Amniotic stem cell (primary cell): ENCODE results near the gene CHI3L2.

ENCODE experiments used
- DNase-seq: peaks from one replicate; lab custom pipeline; 2025; lab: John Stamatoyannopoulos, UW

CHI3L2 gene, protein sequence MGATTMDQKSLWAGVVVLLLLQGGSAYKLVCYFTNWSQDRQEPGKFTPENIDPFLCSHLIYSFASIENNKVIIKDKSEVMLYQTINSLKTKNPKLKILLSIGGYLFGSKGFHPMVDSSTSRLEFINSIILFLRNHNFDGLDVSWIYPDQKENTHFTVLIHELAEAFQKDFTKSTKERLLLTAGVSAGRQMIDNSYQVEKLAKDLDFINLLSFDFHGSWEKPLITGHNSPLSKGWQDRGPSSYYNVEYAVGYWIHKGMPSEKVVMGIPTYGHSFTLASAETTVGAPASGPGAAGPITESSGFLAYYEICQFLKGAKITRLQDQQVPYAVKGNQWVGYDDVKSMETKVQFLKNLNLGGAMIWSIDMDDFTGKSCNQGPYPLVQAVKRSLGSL

DNA sequence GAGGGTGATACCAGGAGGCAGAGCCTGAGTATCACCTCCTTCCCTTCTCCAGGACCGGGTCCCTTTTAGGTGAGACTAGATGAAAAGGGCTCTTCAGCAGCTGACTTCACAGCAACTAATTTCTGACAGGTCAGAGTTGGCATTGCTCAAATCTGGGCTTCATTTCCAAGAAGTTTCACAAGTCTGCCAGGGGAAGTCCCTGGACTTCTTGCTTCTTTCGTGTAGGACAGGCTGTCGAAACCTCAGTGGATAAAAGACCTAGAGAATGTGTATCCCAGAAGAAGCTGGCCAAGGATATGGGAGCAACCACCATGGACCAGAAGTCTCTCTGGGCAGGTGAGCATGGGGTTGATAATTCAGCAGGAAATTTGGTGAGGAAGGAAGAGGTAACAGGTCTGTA, at the start of gene CHI3L2:
CHI3L2 (plus strand) TSS at position 280 of the 400 bp plus-strand sequence; CDS start at position 297, 17 bp downstream.
- no peak for DNase-seq

DNA sequence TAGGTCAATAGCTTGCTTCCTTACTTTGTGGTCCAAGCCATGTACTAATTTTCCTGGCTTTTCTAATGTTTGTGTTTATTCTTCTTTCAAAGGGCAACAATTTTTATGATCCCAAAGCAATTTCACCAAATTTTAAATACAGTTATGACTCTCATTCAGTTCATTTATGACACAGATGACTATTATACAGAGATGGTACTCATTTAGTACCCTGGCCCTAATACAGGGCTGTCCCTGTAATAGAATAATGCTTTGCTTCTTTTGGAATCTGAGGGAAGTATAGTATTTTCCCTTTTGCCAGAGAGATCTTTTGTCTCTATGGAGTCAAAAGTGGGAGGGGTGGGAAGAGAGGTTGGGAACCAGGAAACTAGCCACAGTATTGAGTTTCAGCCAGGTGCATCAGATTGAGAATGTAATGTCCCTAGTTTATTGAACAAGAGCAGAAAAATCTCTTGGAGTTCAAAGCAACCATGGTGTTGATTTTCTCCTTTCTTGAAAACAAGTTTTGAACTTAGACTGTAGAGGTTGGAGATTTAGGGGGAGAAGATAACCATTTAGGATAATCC, 47.5 kb upstream of the CHI3L2 start:
- DNase-seq: no peak

DNA sequence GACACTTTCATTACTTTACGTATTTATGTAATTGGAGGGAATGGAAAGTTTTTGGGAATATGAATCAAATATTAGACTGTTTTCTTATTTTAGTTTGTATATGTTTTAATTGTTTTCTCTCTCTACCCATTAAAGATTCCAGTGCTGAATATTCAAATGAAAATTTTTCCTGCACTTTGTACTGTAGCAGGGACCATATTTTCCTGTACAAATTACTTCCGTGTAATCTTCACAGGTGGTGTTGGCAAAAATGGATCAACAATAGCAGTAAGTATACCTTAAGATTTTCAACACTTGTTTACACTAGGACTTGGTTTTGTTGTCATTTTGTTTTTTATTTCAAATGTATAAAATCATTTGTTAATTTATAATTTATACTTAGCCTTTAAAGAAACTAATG, 45.5 kb upstream of the CHI3L2 start:
- DNase-seq: no peak

DNA sequence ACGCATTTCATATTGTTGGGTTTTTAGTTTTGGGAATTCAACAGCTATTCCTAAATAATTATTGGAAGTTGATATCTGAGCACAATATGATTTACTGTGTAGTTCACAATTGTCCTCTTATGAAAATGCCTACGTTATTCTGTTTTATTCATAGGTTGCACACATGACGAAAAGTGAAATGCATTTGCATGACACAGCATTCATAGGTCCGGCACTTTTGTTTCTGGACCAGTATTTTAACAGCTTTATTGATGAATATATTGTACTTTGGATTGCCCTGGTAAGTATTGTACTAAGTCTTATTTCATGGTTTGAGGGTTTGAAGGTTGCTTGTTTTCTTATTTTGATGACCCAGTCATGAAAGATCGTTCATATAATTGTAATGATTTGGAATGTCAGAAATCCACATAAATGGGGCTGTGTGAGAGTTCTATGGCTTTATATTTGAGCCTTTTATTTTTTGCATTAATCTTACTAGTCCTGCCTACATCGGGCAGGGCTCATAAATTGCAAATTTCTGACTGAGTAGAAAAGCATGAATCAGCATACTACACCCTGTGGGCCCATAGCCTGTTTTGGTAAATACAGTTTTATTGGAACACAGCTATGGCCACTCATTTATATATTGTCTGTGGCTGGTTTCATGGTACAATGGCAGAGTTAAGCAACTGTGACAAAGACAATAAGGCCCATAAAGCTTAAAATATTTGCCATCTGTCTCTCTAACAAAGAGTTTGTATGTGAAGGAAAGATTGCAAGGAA, 44.0 kb upstream of the CHI3L2 start:
- DNase-seq: no peak

DNA sequence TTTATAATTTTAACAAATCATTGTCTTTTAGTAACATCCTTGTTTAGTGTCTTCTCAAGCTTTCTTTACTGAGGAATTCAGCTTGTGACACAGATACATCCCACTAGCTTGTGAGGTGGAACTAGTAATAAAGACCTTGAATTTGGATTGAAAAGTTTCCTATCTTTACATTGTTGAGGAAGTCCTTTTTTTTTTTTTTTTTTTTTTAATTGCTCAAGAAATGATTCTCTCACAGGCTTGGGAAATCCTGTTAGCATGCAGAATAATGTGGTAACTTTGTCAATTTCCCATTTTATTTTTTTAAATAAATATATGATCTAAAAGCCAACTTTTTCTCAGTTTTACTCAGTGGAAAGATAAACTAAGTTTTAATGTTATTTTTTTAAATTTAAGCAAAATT, 42.9 kb upstream of the CHI3L2 start:
- no peak for DNase-seq

DNA sequence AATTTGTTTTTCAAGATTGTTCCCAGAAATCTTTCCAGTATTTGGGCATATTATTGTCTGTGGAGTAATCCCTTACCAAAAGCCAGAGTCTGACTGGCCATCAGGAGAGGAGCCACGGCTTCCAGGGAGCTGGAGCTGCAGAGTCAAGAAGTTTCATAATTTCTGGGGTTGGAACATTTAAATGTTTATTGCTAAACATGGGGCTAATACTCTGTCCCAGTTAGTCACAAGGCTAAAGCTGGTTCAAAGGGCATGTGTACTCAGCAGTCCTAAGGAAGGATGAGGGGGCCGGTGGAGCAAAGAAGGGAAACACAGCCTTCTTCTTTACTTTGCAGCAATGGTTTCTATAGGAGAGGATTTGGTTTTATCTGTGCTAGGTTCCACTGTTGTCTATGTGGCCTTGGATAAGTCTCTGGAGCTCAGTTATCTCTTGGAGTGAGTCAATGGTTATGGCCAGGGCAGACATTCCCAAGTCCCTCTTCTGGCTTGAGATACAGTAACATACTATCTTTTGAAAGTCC, 36.5 kb upstream of the CHI3L2 start:
- no peak for DNase-seq

DNA sequence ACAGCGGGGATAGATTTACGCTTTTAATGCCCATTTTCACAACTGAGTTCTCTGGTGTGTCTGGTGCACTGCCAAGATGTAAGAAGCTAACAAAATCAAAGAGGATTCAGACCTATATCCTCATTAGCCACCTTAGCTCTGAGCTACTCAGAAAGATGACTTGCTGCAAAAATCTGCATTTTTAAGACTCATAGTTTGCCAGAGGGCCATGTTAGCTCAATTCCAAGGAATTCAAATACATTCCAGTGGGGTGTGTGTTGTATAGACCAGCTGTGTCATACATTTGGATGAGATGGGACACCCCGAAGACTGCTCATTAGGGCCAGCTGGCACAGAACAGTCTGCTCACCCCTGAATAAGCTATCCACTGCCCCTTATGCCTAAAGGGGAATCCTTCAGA, 36.0 kb upstream of the CHI3L2 start:
- DNase-seq: peak; percentile 55

DNA sequence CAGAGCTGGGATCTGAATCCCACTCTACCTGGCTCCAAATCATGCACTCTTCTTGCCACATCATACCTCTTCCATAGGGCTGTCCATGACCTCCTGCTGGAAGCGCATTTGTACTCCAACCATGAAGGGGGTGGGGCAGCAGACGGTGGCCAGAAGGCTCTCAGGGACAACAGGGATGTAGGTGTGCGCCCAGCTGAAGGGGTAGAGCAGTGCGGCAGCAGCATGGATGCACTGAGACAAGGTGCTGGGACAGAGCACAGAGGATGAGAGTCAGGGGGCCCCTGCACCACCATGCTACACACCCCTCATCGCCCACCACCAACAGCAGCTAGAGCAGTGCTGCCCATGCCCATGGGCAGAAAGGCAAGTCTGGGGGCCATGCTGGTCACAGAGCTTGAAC, 35.4 kb upstream of the CHI3L2 start:
- DNase-seq: no peak

DNA sequence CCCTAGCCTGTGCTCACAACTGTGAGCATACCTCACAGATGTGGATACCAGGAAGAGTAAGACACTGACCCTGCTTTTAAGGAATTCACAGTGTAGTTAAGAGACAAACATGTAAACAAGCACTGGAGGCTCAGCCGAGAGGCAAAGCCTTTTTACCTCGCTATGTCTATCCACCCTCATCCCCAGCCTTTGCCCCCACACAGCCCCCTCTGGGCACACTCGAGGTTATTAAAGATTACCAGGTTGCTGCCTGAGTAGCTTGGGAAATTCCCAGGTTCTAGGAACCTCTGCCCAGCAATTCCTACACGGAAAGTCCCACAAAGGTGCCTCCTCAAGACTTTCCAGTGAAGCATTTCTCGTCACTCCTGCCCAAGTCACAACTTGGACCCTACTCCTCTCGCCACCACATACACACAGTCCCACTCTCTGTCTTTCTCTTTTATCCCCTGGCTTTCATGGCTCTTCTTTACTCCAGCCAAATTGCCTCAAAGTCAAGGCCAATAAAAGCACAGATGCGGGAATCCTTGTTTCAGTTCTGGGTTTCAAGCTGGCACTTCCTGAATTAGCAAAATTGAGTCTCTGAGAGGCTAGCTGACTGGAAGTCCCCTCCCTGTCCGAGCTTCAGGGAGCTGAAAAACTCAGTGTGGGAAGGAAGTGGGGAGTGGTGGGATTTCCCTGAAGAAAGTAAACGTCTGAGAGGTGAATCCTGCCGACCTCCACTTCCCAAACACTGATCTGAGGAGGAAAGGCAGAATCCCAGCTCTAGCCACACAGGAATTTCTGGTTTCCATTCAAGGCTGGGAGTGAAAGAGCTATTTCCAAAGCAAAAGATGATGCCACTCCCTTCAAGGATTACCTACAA, 34.6 kb upstream of the CHI3L2 start:
- no peak for DNase-seq

DNA sequence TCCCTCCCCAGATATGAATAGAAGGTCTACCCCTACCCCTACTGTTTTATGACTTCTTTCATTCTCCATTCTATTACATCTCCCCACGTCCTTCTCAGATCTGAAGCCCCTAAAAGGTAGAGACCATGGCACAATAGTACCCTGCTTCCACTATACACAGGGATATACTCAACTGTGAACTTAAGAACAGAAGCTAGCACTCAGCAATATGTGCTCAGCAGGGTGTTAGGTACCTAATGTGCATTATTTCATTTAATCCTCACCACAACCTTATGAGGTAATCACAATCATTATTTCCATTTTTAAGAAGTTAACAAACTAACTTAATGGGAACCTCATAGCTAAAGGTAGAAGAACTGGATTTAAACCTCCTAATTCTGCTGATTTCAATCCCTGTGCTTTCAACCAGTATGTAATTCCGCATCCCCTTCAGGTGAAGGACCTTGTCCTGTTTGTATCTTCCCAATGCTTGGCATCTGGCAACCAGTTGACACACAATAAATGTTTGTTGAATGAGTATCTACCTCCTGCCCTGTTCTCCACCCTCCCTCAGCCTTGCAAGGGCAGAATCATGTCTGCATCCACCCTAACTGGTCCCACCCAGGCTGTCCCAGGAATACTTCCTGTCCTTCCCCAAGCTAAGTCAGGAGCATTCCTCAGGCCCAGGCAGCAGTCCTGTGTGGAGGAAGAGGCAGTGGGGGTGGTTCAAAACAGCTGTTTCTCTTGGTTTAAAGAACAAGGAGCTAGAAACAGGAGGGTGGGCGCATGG, 33.6 kb upstream of the CHI3L2 start:
- DNase-seq: no peak

DNA sequence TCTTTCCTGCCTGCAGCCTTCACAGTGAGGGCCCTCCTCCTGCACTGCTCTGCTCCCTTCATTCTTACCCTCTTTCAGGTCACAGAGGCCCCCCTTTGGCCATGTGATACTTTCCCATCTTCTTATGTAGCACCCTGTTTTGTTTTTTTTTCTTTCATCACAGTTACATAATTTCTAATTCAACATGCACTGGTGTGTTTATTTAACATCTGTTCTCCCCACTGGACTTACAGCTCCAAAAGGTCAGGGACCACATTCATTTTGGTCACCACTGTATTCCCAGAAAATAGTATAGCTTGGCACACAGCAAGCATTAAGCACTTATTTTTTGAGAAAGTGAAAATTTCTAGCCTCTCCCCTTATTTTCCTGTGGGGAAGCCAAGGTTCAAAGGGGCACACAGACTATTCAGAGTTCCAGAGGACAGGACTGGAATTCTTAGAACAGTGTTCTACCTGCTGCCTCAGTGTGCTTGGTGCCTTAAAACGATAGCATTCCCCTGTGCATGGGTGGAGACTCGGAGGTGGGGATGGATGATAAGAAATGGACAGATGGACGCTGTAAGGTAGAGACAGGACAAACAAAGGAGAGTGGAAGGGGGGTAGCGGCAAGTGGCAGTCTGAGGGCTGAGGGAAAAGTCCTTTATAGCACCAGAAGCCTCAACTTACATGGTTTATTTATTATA, 32.4 kb upstream of the CHI3L2 start:
- no peak for DNase-seq

DNA sequence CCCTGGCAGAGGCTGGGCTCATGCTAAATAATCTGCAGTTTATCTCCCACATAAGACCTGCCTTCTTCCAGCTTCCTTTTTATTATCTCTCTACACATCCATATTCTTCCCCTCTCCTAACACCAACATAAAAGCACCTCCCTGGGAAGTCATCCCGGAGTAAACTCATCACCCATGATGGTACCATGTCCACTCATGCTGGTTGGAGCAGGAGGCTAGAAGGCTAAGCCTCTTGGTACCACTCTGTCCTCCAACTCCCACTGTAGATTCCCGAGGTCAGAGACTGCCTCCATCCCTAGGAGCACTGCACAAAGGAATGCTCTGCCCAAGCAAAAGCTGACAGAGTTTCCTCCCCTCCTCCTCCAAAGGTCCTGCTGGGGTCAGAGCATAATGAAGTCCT, 31.3 kb upstream of the CHI3L2 start:
- no peak for DNase-seq

DNA sequence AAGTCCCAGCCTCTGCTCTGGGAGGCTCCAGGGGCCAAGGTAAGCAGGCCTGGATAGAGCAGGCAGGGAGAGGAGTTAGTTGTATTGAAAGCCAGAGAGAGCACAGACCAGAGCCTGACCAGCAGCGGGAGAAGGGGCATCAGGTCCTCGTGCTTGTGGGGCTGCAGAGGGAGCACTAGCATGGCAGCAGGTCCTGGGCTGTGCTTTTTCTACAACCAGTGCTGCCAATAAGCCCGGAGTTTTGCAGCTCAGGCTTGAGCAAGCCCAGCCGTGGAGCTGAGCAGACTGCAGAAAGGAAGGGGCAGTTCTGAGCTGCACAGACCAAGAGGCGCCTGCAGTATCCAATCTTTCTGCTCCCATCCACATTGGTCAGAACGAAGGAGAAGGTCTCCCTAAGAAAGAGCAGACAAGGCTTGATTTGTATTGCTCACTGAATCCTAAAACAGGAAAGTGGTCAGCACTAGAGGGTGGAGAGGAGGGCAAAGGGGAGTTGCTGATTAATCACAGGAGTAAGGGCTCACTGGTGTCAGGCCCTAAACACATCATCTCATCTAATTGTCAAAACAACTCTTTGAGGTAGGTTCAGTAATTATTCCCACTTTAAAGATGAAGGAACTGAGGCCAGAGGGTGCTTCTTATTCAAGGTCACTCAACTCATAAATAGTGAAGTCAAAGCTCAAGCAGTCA, 29.8 kb upstream of the CHI3L2 start:
- no peak for DNase-seq

DNA sequence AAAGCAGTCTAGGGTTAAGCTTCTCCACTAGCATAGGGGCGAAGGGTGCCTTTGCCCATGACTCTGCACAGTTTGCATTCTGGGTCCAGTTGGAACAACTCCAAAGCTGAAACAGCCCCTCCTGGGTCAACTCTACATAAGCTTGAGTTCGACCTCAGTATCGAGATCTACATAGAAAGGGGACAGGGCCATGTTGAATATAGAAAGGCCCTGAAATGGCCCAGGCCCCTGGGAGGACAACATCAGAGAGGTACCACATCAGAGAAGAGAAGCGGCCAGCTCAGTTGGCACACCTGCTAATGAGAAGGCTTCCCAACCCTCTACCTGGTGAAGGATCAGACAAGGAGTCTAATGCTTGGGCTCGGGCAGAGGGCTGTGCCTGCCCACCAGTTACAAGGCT, 28.7 kb upstream of the CHI3L2 start:
- DNase-seq: no peak

DNA sequence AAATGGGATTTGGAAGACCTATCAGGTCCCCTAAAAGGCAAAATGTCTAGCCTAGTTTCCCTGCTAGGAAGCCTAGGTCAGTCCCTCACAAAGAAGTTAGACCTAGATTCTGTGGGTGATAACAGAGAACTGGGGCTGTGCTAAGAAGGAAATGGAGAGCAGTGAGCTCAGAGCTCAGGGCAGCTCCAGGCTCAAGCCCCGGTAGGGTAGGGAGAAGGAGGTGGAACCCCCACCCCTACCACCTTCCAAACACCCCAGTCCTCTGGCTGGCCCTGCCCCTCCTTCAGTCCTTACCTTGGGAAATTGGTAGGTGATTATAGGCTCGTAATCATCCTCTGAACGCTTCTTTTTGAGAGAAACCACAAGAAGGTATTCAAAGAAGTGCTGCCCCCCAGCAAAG, 28.2 kb upstream of the CHI3L2 start:
- DNase-seq: no peak

DNA sequence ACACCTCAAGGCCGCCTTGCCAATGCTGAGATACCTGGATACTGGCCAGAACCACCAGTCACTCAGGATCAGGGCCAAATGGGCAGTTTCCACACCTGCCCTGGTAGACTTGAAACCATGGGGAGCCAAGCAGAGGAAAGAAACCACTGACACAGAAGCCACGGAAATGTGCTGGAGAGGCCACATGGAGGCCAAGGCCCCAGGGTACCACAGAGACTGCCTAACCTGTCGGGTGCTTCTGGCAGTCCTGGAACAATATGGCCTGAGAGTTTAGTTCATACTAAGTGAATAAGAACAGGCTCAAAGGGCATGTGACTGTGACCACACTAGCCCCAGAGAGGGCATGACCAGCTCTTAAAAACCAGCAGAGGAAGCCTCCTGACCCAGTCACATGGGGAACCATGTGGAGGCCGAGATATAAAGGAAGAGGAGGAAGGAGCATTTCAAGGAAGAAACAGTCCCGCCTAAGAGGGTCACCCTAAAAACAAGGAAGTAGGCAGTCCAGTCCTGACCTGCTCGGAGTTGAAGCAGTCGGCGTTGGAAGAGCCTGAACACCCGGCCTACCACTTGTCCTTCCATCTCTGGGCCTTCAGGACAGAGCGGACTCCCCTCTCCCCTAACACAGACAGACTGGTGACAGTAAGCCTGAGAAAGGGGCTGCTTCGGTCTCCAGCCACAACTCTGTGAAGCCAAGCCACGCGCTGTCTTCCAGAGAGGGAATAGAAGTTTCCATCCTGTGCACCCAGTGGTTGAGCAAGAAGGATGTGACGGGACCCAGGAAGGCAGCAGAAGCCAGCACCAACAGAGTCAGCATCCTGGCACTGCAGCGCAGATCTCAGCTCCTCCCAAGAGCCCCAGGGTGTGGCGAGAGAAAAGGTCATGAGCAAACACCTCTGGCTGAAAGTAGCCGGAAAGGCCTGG, 27.4 kb upstream of the CHI3L2 start, which contains the start of gene DENND2D:
DENND2D (minus strand) TSS at position 766 of the 921 bp plus-strand sequence; CDS start at position 579, 187 bp downstream.
- no peak for DNase-seq

DNA sequence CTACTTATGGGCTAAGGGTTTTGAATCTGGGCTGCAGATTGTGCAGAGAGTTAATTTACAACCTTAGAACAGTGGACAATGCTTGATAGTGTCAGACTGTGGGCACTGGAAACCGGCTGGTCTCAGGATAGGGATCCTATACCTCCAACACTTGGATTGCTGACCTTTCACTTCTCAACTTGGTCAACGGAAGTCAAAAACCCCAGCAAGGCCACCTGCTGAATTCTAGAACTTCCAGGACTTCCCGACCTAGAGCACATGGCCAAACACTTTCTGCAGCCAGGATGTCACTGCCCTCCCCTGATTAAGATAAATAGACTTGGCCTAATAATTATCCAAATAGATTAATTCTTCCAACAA, 26.7 kb upstream of the CHI3L2 start:
- DNase-seq: no peak

DNA sequence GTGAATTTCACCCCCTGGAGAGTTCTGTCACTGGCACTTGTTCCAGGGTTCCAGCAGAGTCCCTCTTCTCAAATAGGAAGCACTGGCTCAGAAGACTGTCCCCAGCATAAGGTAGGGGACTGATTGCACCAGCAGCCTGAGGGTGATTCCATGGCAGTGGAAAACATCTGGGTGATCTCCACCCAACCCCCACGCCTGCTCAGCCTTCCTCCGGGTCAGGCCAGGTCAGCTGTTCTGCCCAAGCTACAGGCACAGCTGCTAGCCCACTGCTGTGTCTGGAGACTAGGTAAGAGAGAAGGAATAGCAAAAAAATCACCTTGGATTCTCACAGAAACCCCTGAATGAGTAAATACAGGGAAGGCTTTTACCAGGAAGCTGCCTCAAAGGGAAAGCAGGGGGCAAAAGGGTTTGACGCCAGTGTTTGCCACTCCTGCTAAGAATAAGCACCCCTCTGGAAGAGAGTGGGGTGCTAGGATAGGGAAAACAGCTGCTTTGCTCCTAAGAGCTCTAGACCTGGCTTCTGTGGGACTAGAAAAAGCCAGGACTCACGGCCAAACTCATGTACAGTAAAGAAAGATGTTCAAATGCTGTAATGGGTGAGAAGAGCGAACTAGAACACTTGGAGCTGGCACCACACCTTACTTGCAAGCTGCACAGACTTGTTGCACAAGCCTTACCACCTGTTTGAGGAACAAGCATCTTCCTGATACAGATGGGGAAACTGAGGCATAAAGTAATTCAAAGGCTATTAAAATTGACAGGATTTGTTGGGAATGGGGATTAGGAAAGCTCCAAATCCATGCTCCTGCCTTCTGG, 26.0 kb upstream of the CHI3L2 start:
- DNase-seq: no peak
